ENCODE results near the gene THSD4.
"Not testable (repeated sequence)": the region's sequence is repeated elsewhere in the genome, so short reads cannot be mapped to it uniquely, and the experiment has no call there.

The THSD4 gene

DNA sequence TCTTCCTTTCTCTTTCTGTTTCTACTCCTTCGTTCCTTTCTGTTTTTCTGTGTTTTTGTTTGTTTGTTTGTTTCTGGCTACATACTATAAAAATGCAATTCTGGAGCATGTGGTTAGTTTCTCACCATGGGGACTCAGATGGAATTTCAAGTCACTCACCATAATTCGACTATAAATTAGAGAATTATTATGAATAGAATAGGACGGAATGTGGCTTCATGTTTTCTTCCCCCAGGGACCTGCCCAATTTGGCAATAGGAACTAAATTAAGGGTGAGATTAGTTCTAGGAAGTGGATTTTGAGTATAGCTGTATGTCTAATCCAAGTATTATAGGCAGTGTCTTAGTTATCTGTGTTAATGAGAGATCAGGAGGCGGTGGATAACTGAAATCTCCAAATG is 96.9 kb downstream of the THSD4 start:
- Mint-ChIP-seq H3K9me3 (peaks cover 8% of the 10 kb centered on the region), H3K27me3 (peaks cover 11% of the 10 kb centered on the region), H3K36me3 (ENCODE audit: low read depth) (no peaks in the 10 kb centered on the region), H3K27ac (no peak overlapping the region), H3K4me1 (ENCODE audit: low read depth) (no peaks in the 10 kb centered on the region), H3K4me3 (no peak overlapping the region)
- intact Hi-C loops (cut with micrococcal nuclease), result no loop called here

DNA sequence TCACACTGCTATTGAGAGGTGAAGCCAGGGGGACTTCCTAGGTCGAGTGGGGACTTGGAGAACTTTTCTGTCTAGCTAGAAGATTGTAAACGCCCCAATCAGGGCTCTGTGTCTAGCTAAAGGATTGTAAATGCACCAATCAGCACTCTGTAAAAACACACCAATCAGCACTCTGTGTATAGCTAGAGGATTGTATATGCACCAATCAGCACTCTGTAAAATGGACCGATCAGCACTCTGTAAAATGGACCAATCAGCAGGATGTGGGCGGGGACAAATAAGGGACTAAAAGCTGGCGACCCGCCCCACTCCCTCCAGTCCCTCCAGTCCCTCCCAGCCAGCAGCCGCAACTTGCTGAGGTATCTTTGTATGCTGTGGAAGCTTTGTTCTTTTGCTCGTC is 98.7 kb downstream of the THSD4 start:
- H3K27ac Mint-ChIP-seq; H3K9me3 Mint-ChIP-seq; intact Hi-C loops (cut with micrococcal nuclease); H3K4me1 Mint-ChIP-seq (ENCODE audit: low read depth); H3K36me3 Mint-ChIP-seq (ENCODE audit: low read depth); H3K4me3 Mint-ChIP-seq: not testable (repeated sequence)
- H3K27me3 Mint-ChIP-seq, result peaks cover 11% of the 10 kb centered on the region

DNA sequence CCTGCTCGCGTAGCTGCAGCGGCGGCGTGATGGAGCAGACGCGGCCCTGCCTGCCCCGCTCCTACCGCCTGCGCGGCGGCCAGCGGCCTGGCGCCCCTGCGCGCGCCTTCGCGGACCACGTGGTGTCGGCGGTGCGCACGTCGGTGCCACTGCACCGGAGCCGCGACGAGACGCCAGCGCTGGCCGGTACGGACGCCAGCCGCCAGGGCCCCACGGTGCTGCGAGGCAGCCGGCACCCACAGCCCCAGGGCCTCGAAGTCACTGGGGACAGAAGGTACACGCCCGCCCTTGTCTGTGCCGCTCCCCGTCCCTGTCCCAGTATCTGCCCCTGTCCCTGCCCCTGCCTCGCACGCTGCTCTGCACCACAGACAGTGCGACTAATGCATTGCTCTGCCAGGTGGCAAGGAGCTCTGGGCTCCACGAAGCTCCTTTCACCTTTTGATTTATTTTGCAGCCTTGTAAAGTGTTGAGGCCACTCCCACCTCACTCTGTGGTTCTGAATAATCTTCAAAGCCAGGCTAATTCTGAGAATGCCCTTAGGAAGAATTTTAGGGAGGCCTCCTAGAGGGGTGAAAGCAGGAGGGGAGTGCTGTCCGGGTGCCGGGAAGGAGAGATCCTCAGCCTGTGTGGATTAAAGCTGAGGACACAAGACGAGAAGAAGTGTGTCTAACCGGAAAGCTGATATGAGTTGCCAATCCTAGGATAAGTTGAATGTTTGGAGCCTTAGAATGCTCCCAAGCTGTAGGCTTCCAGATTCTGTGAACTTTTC is 100.0 kb downstream of the THSD4 start:
- Mint-ChIP-seq H3K4me1 (ENCODE audit: low read depth) (no peaks in the 10 kb centered on the region), H3K27ac (no peak overlapping the region), H3K9me3 (peaks cover 8% of the 10 kb centered on the region), H3K36me3 (ENCODE audit: low read depth) (no peaks in the 10 kb centered on the region), H3K4me3 (no peak overlapping the region), H3K27me3 (peaks cover 11% of the 10 kb centered on the region)
- intact Hi-C loops (cut with micrococcal nuclease), result no loop called here

DNA sequence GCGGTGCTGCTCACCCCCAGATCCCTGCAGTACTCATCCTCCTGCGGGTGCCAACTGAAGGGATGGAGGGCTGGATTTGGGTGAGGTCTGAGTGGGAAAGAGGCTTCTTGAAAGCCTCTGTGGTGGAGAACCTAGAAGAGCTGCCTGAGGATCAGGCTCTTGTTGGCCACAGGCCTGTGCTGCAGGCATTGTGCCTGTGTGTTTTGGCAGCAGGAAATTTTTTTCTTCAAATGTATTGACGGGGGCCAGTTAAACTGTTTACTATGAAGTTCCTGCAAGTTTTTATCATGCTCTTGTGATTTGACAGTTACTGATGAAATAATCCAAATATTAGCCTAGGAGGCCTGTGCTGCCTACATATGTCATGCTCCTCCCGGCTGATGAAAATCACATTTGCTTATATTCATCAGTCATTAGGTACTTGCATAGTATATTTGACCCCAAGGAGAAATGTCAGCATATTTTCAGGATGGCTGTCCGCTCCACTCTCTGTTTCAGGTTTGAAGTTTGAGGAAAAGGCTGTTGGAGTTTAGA is 103.1 kb downstream of the THSD4 start:
- H3K27ac Mint-ChIP-seq, result no peak overlapping the region
- intact Hi-C loops (cut with micrococcal nuclease), result no loop called here
- no peak overlapping the region for H3K4me3 Mint-ChIP-seq
- H3K9me3 Mint-ChIP-seq, result peaks cover 4% of the 10 kb centered on the region
- no peaks in the 10 kb centered on the region for H3K36me3 Mint-ChIP-seq (ENCODE audit: low read depth)
- H3K27me3 Mint-ChIP-seq, result peaks cover 15% of the 10 kb centered on the region
- H3K4me1 Mint-ChIP-seq (ENCODE audit: low read depth), result no peaks in the 10 kb centered on the region

GRCh38 chr15:71219101-71219500 is 103.8 kb downstream of the THSD4 start:
- Mint-ChIP-seq H3K4me3 (no peak overlapping the region), H3K9me3 (no peaks in the 10 kb centered on the region), H3K4me1 (ENCODE audit: low read depth) (no peaks in the 10 kb centered on the region), H3K27me3 (peaks cover 21% of the 10 kb centered on the region), H3K36me3 (ENCODE audit: low read depth) (no peaks in the 10 kb centered on the region), H3K27ac (no peak overlapping the region)
- intact Hi-C loops (cut with micrococcal nuclease), result no loop called here

- no peak overlapping the region for H3K27ac Mint-ChIP-seq
- peaks cover 18% of the 10 kb centered on the region for H3K27me3 Mint-ChIP-seq
- no peaks in the 10 kb centered on the region for H3K9me3 Mint-ChIP-seq
- no peaks in the 10 kb centered on the region for H3K4me1 Mint-ChIP-seq (ENCODE audit: low read depth)
- H3K4me3 Mint-ChIP-seq, result no peak overlapping the region
- no peaks in the 10 kb centered on the region for H3K36me3 Mint-ChIP-seq (ENCODE audit: low read depth)
- intact Hi-C loops (cut with micrococcal nuclease), result no loop called here
Observed at GRCh38 chr15:71219645-71220044, 104.4 kb downstream of the THSD4 start.

GRCh38 chr15:71220828-71221227 is 105.6 kb downstream of the THSD4 start:
- Mint-ChIP-seq H3K36me3 (ENCODE audit: low read depth) (no peaks in the 10 kb centered on the region), H3K9me3 (no peaks in the 10 kb centered on the region), H3K27ac (no peak overlapping the region), H3K4me3 (no peak overlapping the region), H3K4me1 (ENCODE audit: low read depth) (no peaks in the 10 kb centered on the region), H3K27me3 (peaks cover 12% of the 10 kb centered on the region)
- intact Hi-C loops (cut with micrococcal nuclease), result no loop called here

- H3K36me3 Mint-ChIP-seq (ENCODE audit: low read depth), result no peaks in the 10 kb centered on the region
- H3K27ac Mint-ChIP-seq, result no peak overlapping the region
- H3K9me3 Mint-ChIP-seq, result no peaks in the 10 kb centered on the region
- intact Hi-C loops (cut with micrococcal nuclease), result no loop called here
- no peak overlapping the region for H3K4me3 Mint-ChIP-seq
- H3K27me3 Mint-ChIP-seq, result peaks cover 11% of the 10 kb centered on the region
- H3K4me1 Mint-ChIP-seq (ENCODE audit: low read depth), result no peaks in the 10 kb centered on the region
Observed at GRCh38 chr15:71221417-71221816, 106.1 kb downstream of the THSD4 start.

DNA sequence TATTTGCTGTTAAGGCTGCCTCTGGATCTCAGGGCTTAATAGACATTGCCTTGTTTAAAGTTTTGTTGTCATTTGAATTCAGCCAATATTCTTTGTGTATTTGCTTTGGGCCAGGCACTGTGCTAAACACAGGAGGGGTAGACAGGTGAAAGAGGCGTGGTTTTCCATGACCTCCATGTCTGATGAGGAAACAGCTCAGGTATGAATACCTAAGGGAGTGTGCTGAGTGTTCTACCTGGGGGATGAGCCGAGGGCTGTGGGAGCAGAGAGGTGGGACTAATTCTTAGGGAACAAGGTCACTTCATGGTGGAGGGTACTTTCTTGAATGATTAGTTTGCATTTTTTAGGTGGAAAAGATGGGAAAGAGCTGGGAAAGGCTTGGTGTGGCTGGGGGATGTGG is 108.2 kb downstream of the THSD4 start:
- intact Hi-C loops (cut with micrococcal nuclease), result no loop called here
- Mint-ChIP-seq H3K9me3 (no peaks in the 10 kb centered on the region), H3K4me1 (ENCODE audit: low read depth) (no peaks in the 10 kb centered on the region), H3K27me3 (peaks cover 10% of the 10 kb centered on the region), H3K27ac (no peak overlapping the region), H3K36me3 (ENCODE audit: low read depth) (no peaks in the 10 kb centered on the region), H3K4me3 (no peak overlapping the region)

- no peak overlapping the region for H3K4me3 Mint-ChIP-seq
Observed at GRCh38 chr15:71224024-71224423, 108.8 kb downstream of the THSD4 start.

DNA sequence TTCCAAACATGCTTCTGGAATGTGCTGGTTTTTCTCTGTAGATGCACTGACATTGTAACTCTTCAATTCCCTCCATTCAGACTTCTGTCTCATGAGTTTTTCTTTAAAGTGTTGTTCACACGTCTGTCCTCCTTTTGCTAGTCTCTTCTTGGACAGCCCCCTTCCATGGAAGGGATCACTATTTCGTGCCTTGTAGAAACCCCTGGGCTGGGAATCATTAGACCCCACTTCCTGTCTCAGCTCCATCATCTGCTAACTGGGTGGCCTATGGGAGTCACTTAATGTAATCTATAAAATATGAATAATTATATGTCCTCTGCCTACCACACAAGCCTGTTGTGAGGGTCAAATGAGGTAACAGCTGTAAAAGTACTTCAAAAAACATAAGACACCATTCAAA is 110.6 kb downstream of the THSD4 start:
- no peaks in the 10 kb centered on the region for H3K9me3 Mint-ChIP-seq

More at GRCh38 chr15:71224024-71224423, 108.8 kb downstream of the THSD4 start:
- intact Hi-C loops (cut with micrococcal nuclease), result no loop called here
- no peaks in the 10 kb centered on the region for H3K9me3 Mint-ChIP-seq
- no peaks in the 10 kb centered on the region for H3K4me1 Mint-ChIP-seq (ENCODE audit: low read depth)
- H3K27me3 Mint-ChIP-seq, result peaks cover 10% of the 10 kb centered on the region
- no peak overlapping the region for H3K27ac Mint-ChIP-seq
- no peaks in the 10 kb centered on the region for H3K36me3 Mint-ChIP-seq (ENCODE audit: low read depth)

GRCh38 chr15:71226536-71227455 is 111.5 kb downstream of the THSD4 start:
- intact Hi-C loops (cut with micrococcal nuclease), result no loop called here
- Mint-ChIP-seq H3K4me3 (no peak overlapping the region), H3K27me3 (peaks cover 8% of the 10 kb centered on the region), H3K36me3 (ENCODE audit: low read depth) (no peaks in the 10 kb centered on the region), H3K9me3 (no peaks in the 10 kb centered on the region), H3K27ac (no peak overlapping the region), H3K4me1 (ENCODE audit: low read depth) (no peaks in the 10 kb centered on the region)

More for the DNA sequence above, 110.6 kb downstream of the THSD4 start:
- no peak overlapping the region for H3K4me3 Mint-ChIP-seq
- no peak overlapping the region for H3K27ac Mint-ChIP-seq
- intact Hi-C loops (cut with micrococcal nuclease), result no loop called here
- H3K27me3 Mint-ChIP-seq, result peaks cover 10% of the 10 kb centered on the region
- H3K36me3 Mint-ChIP-seq (ENCODE audit: low read depth), result no peaks in the 10 kb centered on the region
- no peaks in the 10 kb centered on the region for H3K4me1 Mint-ChIP-seq (ENCODE audit: low read depth)

- no peaks in the 10 kb centered on the region for H3K4me1 Mint-ChIP-seq (ENCODE audit: low read depth)
- no peak overlapping the region for H3K4me3 Mint-ChIP-seq
- intact Hi-C loops (cut with micrococcal nuclease), result no loop called here
- H3K9me3 Mint-ChIP-seq, result no peaks in the 10 kb centered on the region
- H3K27ac Mint-ChIP-seq, result no peak overlapping the region
- peaks cover 8% of the 10 kb centered on the region for H3K27me3 Mint-ChIP-seq
- H3K36me3 Mint-ChIP-seq (ENCODE audit: low read depth), result no peaks in the 10 kb centered on the region
Observed at GRCh38 chr15:71228403-71228802, 113.1 kb downstream of the THSD4 start.

- H3K36me3 Mint-ChIP-seq (ENCODE audit: low read depth), result no peaks in the 10 kb centered on the region
- H3K27me3 Mint-ChIP-seq, result peaks cover 6% of the 10 kb centered on the region
- no peaks in the 10 kb centered on the region for H3K9me3 Mint-ChIP-seq
- intact Hi-C loops (cut with micrococcal nuclease), result no loop called here
- H3K4me3 Mint-ChIP-seq, result no peak overlapping the region
- H3K27ac Mint-ChIP-seq, result no peak overlapping the region
- no peaks in the 10 kb centered on the region for H3K4me1 Mint-ChIP-seq (ENCODE audit: low read depth)
Observed at GRCh38 chr15:71230303-71230702, 115.0 kb downstream of the THSD4 start.
